GM12892 (cell line): ENCODE results near the gene SYTL2.

Experiments used
- POLR2A ChIP-seq: IDR thresholded peaks from 2 replicates; pipeline ENCODE4 v1.6.1; 2011; ENCODE audit warnings: low read depth, low read length, control low read depth
- POLR2AphosphoS5 ChIP-seq: IDR thresholded peaks from 2 replicates; pipeline ENCODE4 v1.6.1; 2011; ENCODE audit warnings: low read depth, low read length, control low read depth
- TAF1 ChIP-seq: IDR thresholded peaks from 2 replicates; pipeline ENCODE4 v1.6.1; 2011; ENCODE audit warnings: low read depth, mild to moderate bottlenecking, control low read depth, low read length, borderline replicate concordance

DNA sequence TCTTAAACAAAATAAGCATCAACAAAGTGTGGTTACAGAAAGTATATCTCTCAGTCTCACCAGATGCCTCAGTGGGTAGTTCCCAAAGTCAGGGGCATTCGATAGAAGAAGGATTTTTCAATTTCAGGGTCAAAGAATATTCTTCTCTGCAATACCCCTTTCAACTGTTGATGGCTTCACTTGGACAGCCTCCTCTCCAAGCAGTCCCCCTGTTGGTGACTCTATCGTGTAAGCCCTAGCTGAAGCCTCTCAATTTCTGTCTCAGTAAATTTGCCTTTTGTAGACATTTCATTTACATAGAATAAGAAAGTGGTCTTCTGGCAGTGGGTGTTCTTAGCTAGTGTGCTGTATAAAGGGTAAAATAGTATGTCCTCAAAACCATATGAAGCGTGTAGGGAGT, 33.0 kb upstream of the SYTL2 start:
- TF ChIP-seq TAF1 (no peak), POLR2A (no peak), POLR2AphosphoS5 (no peak)
